Panc1 (cell line): Measurements from ENCODE around the gene EIF4E3. TPM values are rescaled to one million over a fixed set of nuclear protein-coding genes. Genes with fewer than 3 reads are reported as not detected.

Source experiments
- ATAC-seq: fragments of 200-7000 bp; cut with Tn5 transposase; 2 replicates; pipeline ENCODE4 v1.9.1; 2020; ENCODE audit warnings: mild to moderate bottlenecking, moderate library complexity
- BruUV-seq: library from RNA; stranded (reverse); fragments of 400-500 nt; replicated peaks from 2 replicates; lab custom pipeline; 2021; lab: Mats Ljungman, UMichigan
- CTCF ChIA-PET: fragments of 300-600 bp; sonication (Branson Sonifier 250); formaldehyde crosslinking; loops from one replicate; lab custom pipeline; 2022; ENCODE audit warnings: antibody characterized with exemption; lab: Charles Lee
- POLR2A ChIA-PET: fragments of 300-600 bp; sonication (Branson Sonifier 250); formaldehyde crosslinking; loops from one replicate; lab custom pipeline; 2022; ENCODE audit warnings: antibody characterized with exemption; lab: Charles Lee
- DNase-seq: peaks from one replicate; pipeline ENCODE4 v3.0.0-alpha.2; 2010; ENCODE audit warnings: low read depth, low spot score
- H3K27ac ChIP-seq: 2 replicates; pipeline ENCODE4 v1.5.1; 2011; ENCODE audit warnings: mild to moderate bottlenecking, low read length, inconsistent platforms
- H3K27me3 ChIP-seq: fragments of 200-500 bp; sonication (Bioruptor generic); 2 replicates; pipeline ENCODE4 v1.6.0; 2014; ENCODE audit warnings: low read length, inconsistent platforms; ENCODE audit not compliant: control insufficient read depth, insufficient read depth
- H3K36me3 ChIP-seq: fragments of 200-500 bp; sonication (Bioruptor generic); 2 replicates; pipeline ENCODE4 v1.5.1; 2014; ENCODE audit warnings: inconsistent platforms, mild to moderate bottlenecking, low read length, moderate library complexity; ENCODE audit not compliant: control insufficient read depth, insufficient read depth
- H3K4me1 ChIP-seq: 2 replicates; pipeline ENCODE4 v1.5.1; 2011; ENCODE audit warnings: inconsistent platforms, mild to moderate bottlenecking, low read length, moderate library complexity; ENCODE audit not compliant: control insufficient read depth, insufficient read depth
- H3K4me3 ChIP-seq, 2 experiments: 2 replicates each; pipeline ENCODE4 v1.5.1; 2011 to 2012; ENCODE audit warnings: low read depth in 2 of 2, low read length in 2 of 2, mild to moderate bottlenecking in 2 of 2, inconsistent platforms in 1 of 2, moderate library complexity in 1 of 2
- H3K9me3 ChIP-seq: fragments of 200-500 bp; sonication (Bioruptor generic); 2 replicates; pipeline ENCODE4 v1.5.1; 2014; ENCODE audit warnings: low read depth, mild to moderate bottlenecking, inconsistent platforms, low read length, moderate library complexity; ENCODE audit not compliant: control insufficient read depth, insufficient read depth
- CTCF ChIP-seq: fragments of 450-650 bp; IDR thresholded peaks from 2 replicates; pipeline ENCODE4 v1.5.1; 2017; ENCODE audit warnings: mild to moderate bottlenecking
- POLR2AphosphoS5 ChIP-seq: IDR thresholded peaks from 2 replicates; pipeline ENCODE4 v1.6.1; 2012; ENCODE audit warnings: mild to moderate bottlenecking, low read depth, low read length, moderate library complexity
- REST ChIP-seq, 2 experiments: IDR thresholded peaks; 2 replicates each; pipeline ENCODE4 v1.6.1; 2011 to 2012; ENCODE audit warnings: low read depth in 2 of 2, control low read depth in 1 of 2, low read length in 1 of 2, mild to moderate bottlenecking in 1 of 2, moderate library complexity in 1 of 2; ENCODE audit not compliant: insufficient read depth in 1 of 2
- SIN3A ChIP-seq: IDR thresholded peaks from 2 replicates; pipeline ENCODE4 v1.6.1; 2012; ENCODE audit warnings: low read depth, mild to moderate bottlenecking, low read length, moderate library complexity, borderline replicate concordance; ENCODE audit not compliant: insufficient read depth
- TCF7L2 ChIP-seq: IDR thresholded peaks from 2 replicates; pipeline ENCODE4 v1.6.1; 2011; ENCODE audit warnings: mild to moderate bottlenecking, low read depth, low read length, inconsistent platforms
- in situ Hi-C: cut with HindIII; loops from 2 replicates; pipeline ENCODE4 v1.10.0; 2016; ENCODE audit warnings: low sequenced_read_pairs, low pct_unique_long_range_greater_than_20kb
- intact Hi-C: fragments of 100-400 bp; cut with micrococcal nuclease; formaldehyde crosslinking; loops from one replicate; pipeline ENCODE4 v1.10.0; 2022; ENCODE audit not compliant: unreplicated experiment
- total RNA-seq: library from RNA; stranded (reverse); gene quantifications from one replicate; pipeline ENCODE4 v1.2.1, GENCODE V29; 2021; ENCODE audit not compliant: unreplicated experiment

Gene EIF4E3
- total RNA-seq, 1 experiment from 2014 or later = 0.39 TPM

GRCh38 chr3:71710906-71711494 lies 14.2 kb downstream of the EIF4E3 start:
- in situ Hi-C loops (no loop called here), intact Hi-C loops (loop anchor here (5.0 kb wide), 1 partner anchor 1111 kb away; no protein-coding TSS in a partner anchor)
- ChIA-PET POLR2A (no interaction called here), CTCF (no interaction called here)
- Histone ChIP-seq H3K9me3 (no peaks in the 10 kb centered on the region), H3K27ac (no peak overlapping the region), H3K4me3 (no peak overlapping the region), H3K4me1 (no peaks in the 10 kb centered on the region), H3K36me3 (no peaks in the 10 kb centered on the region), H3K27me3 (no peaks in the 10 kb centered on the region)
- no TSS peak for BruUV-seq
- DNase-seq = peak; percentile 27
- TF ChIP-seq CTCF = peak; percentile 57; the same call in 1 of the 2 replicates
- no peak for TF ChIP-seq POLR2AphosphoS5
- 0 out of 2 replicates have a peak, but pooled peaks have one; percentile 77 for ATAC-seq

GRCh38 chr3:71709908-71710511 lies 15.2 kb downstream of the EIF4E3 start:
- Histone ChIP-seq H3K4me3 (no peak overlapping the region), H3K27me3 (no peaks in the 10 kb centered on the region), H3K27ac (no peak overlapping the region), H3K4me1 (no peaks in the 10 kb centered on the region), H3K36me3 (no peaks in the 10 kb centered on the region), H3K9me3 (no peaks in the 10 kb centered on the region)
- DNase-seq (no peak), ATAC-seq (no peak)
- POLR2A ChIA-PET = no interaction called here
- intact Hi-C loops (loop anchor here (5.0 kb wide), 1 partner anchor 1112 kb away; no protein-coding TSS in a partner anchor), in situ Hi-C loops (no loop called here)
- CTCF ChIA-PET = no interaction called here
- no TSS peak for BruUV-seq
- TF ChIP-seq TCF7L2 (no peak), REST (IDR thresholded peaks at IDR 0.05; ENCODE audit: insufficient read depth in 1 of 2, low read depth in 2 of 2, low read length in 1 of 2) (0 out of 4 replicates have a peak, but pooled peaks of 1 of the 2 experiments have one; percentile 31)

GRCh38 chr3:71708476-71709105 lies 16.6 kb downstream of the EIF4E3 start:
- no peak for DNase-seq
- no TSS peak for BruUV-seq
- Histone ChIP-seq H3K4me1 (no peaks in the 10 kb centered on the region), H3K9me3 (no peaks in the 10 kb centered on the region), H3K27me3 (no peaks in the 10 kb centered on the region), H3K27ac (no peak overlapping the region), H3K36me3 (no peaks in the 10 kb centered on the region), H3K4me3 (no peak overlapping the region)
- intact Hi-C loops = no loop called here
- CTCF ChIA-PET = no interaction called here
- TF ChIP-seq POLR2AphosphoS5 (no peak), TCF7L2 (no peak), SIN3A (no peak), CTCF (no peak), REST (IDR thresholded peaks at IDR 0.05; ENCODE audit: insufficient read depth in 1 of 2, low read depth in 2 of 2, low read length in 1 of 2) (no peak)
- in situ Hi-C loops = no loop called here
- no peak for ATAC-seq
- POLR2A ChIA-PET = no interaction called here
